Prostate gland (tissue), 2 donors: ENCODE results near the gene HIP1R. TPM values are rescaled to one million over a fixed set of nuclear protein-coding genes. Genes with fewer than 3 reads are reported as not detected.

Experiments
- DNase-seq: peaks from one replicate; pipeline ENCODE4 v3.0.0-alpha.2; 2019; ENCODE audit warnings: low spot score
- H3K27ac ChIP-seq, 2 donors: fragments of 200-600 bp; sonication (generic); 2 replicates each; pipeline ENCODE4 v1.5.1; 2017 to 2019
- H3K27me3 ChIP-seq: fragments of 200-600 bp; sonication (generic); replicated peaks from 2 replicates; pipeline ENCODE4 v1.5.1; 2019; ENCODE audit not compliant: insufficient read depth
- H3K36me3 ChIP-seq, 2 donors: fragments of 200-600 bp; sonication (generic); 1 replicate in 1 of 2; 2 replicates in 1 of 2; pipeline versions ENCODE4 v1.5.1 to v1.8.1; 2017 to 2019
- H3K4me1 ChIP-seq: fragments of 200-600 bp; sonication (generic); replicated peaks from 2 replicates; pipeline ENCODE4 v1.5.1; 2019
- H3K4me3 ChIP-seq, 2 donors: fragments of 200-600 bp; sonication (generic); 2 replicates each; pipeline ENCODE4 v1.5.1; 2017 to 2019
- H3K9me3 ChIP-seq: fragments of 200-600 bp; sonication (generic); 2 replicates; pipeline ENCODE4 v1.5.1; 2017
- CTCF ChIP-seq, 4 experiments: fragments of 200-600 bp in 2 of 4; fragments of 450-650 bp in 2 of 4; sonication (generic) in 2 of 4; IDR thresholded peaks; 1 replicate in 3 of 4; 2 replicates in 1 of 4; pipeline ENCODE4 v1.5.1; 2016 to 2019; ENCODE audit warnings: antibody characterized with exemption in 4 of 4, mild to moderate bottlenecking in 2 of 4, moderate library complexity in 2 of 4
- POLR2A ChIP-seq: fragments of 450-650 bp; IDR thresholded peaks from one replicate; pipeline ENCODE4 v1.6.1; 2016; ENCODE audit warnings: antibody characterized with exemption, mild to moderate bottlenecking
- POLR2AphosphoS5 ChIP-seq: sonication (generic); formaldehyde crosslinking; IDR thresholded peaks from one replicate; pipeline ENCODE4 v1.6.1; 2017; ENCODE audit warnings: antibody characterized with exemption
- WGBS: methylation state at CpG from one replicate; pipeline ENCODE4 v1.1.5; 2018; 5-methylcytosine and 5-hydroxymethylcytosine counted together
- intact Hi-C: fragments of 100-400 bp; cut with DNase I; formaldehyde crosslinking; loops from one replicate; pipeline ENCODE4 v1.14.2; 2022
- total RNA-seq, 2 donors: library from RNA; depleted of rRNA; stranded (reverse); fragments of >200 nt; gene quantifications; one replicate each; pipeline ENCODE4 v1.1.0, GENCODE V29; 2016

HIP1R gene
- total RNA-seq, 2 donors from 2014 or later, result 45.1 to 79.3 TPM

DNA sequence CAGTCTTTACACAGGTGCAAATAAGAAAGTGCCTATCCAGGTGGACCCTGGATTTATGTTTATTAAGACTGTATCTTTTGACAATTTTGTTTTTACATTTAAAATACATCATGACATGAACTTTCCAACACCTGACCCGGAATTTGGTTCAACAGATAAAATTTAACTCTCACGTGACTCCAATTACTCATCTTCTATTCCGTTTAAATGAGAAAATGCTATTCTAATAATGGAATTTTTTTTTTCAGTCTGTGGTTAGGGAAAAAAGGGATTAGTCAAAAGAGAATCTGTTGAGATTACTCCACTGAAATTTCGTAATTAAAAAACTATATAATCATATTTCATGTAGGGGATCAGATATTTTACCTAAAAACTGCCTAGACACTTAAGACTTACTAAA lies 49.6 kb downstream of the HIP1R start:
- no peak for TF ChIP-seq CTCF (IDR thresholded peaks at IDR 0.05)
- TF ChIP-seq POLR2AphosphoS5, result no peak
- no peak for TF ChIP-seq POLR2A
- intact Hi-C loops, result no loop called here
- DNase-seq, result no peak
- H3K27me3 ChIP-seq, result no peaks in the 10 kb centered on the region
- H3K9me3 ChIP-seq, result no peaks in the 10 kb centered on the region
- H3K4me3 ChIP-seq, result no peak overlapping the region
- whole genome bisulfite sequencing, result 65% methylated on average over 4 of the region's 4 CpGs
- peaks cover 19% of the 10 kb centered on the region for H3K4me1 ChIP-seq
- H3K36me3 ChIP-seq, result no peaks in the 10 kb centered on the region
- no peak overlapping the region for H3K27ac ChIP-seq

DNA sequence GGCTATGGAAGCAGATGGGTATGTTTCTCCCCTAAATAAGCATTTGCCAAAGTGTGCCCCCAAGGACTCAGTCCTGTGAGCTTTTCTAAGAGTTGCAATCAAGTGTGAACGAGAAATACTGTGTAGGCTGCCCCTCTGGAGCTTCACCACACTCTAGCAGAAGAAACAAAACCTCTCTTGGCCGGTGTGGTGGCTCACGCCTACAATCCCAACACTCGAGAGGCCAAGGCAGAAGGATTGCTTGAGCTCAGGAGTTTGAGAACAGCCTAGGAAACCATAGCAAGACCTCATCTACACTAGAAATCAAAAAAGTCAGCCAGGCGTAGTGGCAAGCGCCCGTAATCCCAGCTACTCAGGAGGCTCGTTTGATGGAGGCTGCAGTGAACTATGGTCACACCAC lies 50.9 kb downstream of the HIP1R start:
- intact Hi-C loops, result no loop called here
- H3K9me3 ChIP-seq, result no peaks in the 10 kb centered on the region
- H3K4me3 ChIP-seq, result no peak overlapping the region
- H3K27ac ChIP-seq, result peak overlapping the region; percentile 88 to 92
- TF ChIP-seq POLR2AphosphoS5 (no peak), CTCF (IDR thresholded peaks at IDR 0.05) (no peak), POLR2A (no peak)
- DNase-seq, result no peak
- no peaks in the 10 kb centered on the region for H3K36me3 ChIP-seq
- H3K4me1 ChIP-seq, result peaks cover 29% of the 10 kb centered on the region
- 83% methylated on average over 8 of the region's 8 CpGs for WGBS
- H3K27me3 ChIP-seq, result no peaks in the 10 kb centered on the region

DNA sequence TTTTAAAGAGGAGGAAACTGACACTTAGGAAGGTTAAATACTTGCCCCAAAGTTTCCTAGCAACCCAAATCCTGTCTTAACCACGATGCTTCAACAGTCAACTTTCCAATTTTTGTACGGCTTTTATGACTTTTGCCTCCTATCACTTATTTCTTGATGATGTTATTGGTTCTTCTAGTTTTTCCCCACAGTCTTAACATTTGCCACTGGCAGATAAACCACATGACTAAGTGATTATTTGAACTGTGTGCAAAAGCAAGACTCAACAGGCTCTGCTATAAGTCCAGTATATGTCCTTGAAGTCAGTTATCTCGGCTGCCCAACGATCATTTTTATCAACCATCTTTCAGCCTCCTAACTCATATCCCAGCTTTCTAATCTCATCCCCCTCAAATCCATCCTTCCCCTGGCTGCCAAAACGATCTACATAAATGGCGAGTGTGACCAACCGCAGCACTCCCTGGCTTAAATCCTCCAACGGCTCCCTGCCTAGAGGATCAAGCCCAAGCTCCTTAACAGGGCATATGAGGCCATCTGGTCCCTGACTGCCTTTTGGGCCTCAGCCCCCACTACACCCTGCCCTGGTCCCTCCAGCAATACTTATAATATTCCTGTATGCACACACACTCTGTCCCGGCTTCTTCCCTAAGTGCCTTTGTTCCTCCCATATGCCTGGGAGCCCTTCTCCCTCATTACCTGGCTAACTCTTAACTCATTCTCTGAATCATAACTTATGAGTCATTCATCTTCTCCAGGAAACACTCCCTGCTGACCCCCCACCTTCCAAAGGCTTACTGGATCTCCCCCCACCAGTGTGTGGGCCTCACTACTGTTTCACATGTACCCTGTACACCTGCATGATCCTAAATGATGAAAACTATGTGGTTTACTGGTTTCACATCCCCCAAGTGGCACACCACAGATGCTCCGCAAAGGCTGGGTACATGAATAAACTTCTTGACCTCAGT lies 51.9 kb downstream of the HIP1R start:
- Histone ChIP-seq H3K27me3 (no peaks in the 10 kb centered on the region), H3K4me3 (no peak overlapping the region), H3K9me3 (no peaks in the 10 kb centered on the region), H3K36me3 (no peaks in the 10 kb centered on the region), H3K4me1 (peaks cover 33% of the 10 kb centered on the region), H3K27ac (peak overlapping the region; percentile 88 to 92)
- 53% methylated on average over 10 of the region's 10 CpGs for WGBS
- TF ChIP-seq POLR2A, result no peak
- TF ChIP-seq CTCF (IDR thresholded peaks at IDR 0.05), result no peak
- no peak for TF ChIP-seq POLR2AphosphoS5
- no peak for DNase-seq
- intact Hi-C loops, result no loop called here

DNA sequence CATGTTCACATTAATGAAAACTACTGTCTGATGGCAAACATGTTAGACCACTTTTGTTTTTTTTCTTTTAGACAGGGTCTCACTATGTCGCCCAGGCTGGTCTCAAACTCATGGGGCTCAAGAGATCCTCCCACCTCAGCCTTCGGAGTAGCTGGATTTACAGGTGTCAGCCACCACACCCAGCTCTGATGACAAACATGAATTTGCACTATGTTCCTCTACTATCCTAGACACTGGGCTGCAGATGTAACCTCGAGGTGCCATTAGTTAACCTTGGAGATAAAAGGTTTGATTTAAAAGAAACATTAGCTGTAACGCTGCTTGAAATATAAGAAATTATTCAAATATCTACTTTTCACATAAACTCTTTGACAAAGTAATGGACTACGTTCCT lies 52.6 kb downstream of the HIP1R start:
- peak overlapping the region; percentile 88 to 92 for H3K27ac ChIP-seq
- no peaks in the 10 kb centered on the region for H3K36me3 ChIP-seq
- no peak for DNase-seq
- intact Hi-C loops, result no loop called here
- H3K4me3 ChIP-seq, result no peak overlapping the region
- WGBS, result 35% methylated on average over 5 of the region's 5 CpGs
- H3K27me3 ChIP-seq, result no peaks in the 10 kb centered on the region
- TF ChIP-seq POLR2A, result no peak
- no peak for TF ChIP-seq CTCF (IDR thresholded peaks at IDR 0.05)
- TF ChIP-seq POLR2AphosphoS5, result no peak
- H3K9me3 ChIP-seq, result no peaks in the 10 kb centered on the region
- H3K4me1 ChIP-seq, result peaks cover 33% of the 10 kb centered on the region
